Activated CD8-positive, alpha-beta memory T cell treated with anti-CD3 and anti-CD28 coated beads for 48 hours (primary cell): Measurements from ENCODE around the gene GABPB2.
A peak's percentile ranks its signal among the peaks of the same experiment; 100 is the strongest.
"Not testable (repeated sequence)": the region's sequence is repeated elsewhere in the genome, so short reads cannot be mapped to it uniquely, and the experiment has no call there.

ENCODE experiments used
- DNase-seq, 3 experiments: peaks; one replicate each; pipeline ENCODE4 v3.0.0-alpha.2; 2020; ENCODE audit warnings: low read depth in 2 of 3, low spot score in 2 of 3

GABPB2 gene

GRCh38 chr1:151060007-151060656 is 10.4 kb upstream of the GABPB2 start, which contains the start of gene MLLT11:
Gene MLLT11 (plus strand): TSS chr1:151060397. CDS start chr1:151067225, 6,828 bp downstream.
- no peak for DNase-seq

GRCh38 chr1:151060657-151061421 is 9.7 kb upstream of the GABPB2 start:
- DNase-seq: no peak

DNA sequence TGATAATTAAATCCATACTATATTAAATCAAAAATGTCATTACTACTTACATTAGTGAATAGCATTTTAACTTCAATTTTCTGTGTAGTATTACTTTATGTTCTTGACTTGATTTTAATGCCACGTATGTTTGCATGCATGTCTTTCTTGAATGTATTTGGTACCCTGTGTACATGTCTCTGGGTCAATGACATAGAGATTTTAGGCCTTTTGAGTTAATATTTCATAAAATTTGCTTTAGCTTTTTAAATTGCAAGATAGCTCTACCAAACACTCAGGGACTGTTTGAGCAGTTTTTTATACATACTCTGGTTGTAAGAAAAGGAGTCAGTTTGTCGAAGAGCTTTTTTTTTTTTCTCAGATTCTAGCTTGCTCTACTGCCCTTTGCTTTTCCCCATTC is 8.9 kb upstream of the GABPB2 start:
- no peak for DNase-seq

- no peak for DNase-seq
Observed at GRCh38 chr1:151062741-151063371, 7.7 kb upstream of the GABPB2 start.

DNA sequence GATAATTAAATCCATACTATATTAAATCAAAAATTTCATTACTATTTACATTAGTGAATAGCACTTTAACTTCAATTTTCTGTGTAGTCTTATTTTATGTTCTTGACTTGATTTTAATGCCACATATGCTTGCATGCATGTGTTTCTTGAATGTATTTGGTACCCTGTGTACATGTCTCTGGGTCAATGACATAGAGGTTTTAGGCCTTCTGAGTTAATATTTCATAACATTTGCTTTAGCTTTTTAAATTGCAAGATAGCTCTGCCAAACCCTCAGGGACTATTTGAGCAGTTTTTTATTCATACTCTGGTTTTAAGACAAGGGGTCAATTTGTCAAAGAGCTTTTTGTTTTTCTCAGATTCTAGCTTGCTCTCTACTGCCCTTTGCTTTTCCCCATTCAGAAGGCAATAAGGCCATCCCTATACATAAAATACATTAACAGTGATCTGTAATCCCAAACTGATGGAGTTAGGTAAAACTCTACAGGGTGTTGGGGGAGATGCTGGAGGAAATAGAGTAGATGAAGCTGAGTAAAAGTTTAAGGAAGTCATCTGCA is 5.4 kb upstream of the GABPB2 start:
- DNase-seq: no peak

DNA sequence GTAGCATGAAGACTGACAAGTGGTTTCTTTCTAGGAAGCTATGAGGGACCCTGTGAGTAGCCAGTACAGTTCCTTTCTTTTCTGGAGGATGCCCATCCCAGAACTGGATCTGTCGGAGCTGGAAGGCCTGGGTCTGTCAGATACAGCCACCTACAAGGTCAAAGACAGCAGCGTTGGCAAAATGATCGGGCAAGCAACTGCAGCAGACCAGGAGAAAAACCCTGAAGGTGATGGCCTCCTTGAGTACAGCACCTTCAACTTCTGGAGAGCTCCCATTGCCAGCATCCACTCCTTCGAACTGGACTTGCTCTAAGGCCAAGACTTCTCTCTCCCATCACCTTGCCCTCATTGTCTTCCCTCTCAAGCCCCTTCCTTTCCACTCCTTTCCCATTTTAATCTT is 3.4 kb upstream of the GABPB2 start:
- DNase-seq: no peak

DNA sequence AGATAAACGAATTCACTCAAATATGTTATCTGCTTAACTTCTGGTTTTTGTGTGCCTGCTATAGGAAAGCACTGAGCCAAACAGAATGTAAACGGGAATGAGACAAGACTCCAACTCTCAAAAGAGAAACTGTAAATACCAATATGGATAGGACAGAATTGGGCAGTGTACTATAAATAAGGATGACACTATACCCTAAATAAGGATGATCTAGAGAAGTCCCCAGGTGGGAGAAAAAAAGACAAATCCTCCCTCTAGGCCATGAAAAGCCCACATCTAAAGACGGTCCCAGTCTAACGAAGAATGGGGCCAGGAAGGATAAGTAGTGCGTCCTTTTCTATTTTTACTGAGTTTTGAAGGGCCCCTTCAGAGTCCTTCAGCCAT is 1.5 kb upstream of the GABPB2 start:
- no peak for DNase-seq

GRCh38 chr1:151072224-151072623 is 1.7 kb downstream of the GABPB2 start:
- DNase-seq: no peak

DNA sequence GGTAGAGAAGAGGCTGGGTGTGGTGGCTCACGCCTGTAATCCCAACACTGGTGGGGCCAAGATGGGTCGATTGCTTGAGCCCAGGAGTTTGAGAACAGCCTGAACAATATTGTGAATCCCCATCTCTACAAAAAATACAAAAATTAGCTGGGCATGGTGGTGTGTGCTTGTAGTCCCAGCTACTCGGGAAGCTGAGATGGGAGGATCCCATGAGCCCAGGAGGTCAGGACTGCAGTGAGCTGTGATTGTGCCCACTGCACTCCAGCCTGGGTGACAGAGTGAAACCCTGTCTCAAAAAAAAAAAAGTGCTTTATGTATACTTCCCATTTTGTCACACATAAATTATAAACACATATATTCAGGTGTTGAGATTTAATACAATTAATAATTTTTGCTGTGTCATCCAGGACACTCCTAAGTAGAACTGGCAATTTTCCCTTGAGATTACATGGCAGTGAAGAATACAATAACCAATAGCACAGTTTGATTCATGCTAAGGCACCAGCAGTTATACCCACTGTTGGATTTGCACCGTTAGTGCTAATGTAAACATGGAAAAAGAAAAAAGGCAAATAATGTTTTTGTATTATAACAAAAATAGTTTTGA is 15.5 kb downstream of the GABPB2 start:
- no peak for DNase-seq

DNA sequence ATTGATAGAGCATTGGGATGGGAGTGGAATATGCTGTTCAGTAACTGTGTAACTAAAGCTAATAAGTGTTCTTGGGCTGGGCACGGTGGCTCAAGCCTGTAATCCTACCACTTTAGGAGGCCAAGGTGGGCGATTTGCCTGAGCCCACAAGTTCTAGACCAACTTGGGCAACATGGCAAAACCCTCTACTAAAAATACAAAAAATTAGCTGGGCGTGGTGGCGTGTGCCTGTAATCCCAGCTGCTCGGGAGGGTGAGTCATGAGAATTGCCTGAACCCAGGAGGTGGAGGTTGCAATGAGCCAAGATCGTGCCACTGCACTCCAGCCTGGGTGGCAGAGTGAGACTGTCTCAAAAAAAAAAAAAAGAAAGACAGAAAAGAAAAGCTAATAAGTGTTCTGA is 26.9 kb downstream of the GABPB2 start:
- not testable (repeated sequence) for DNase-seq

DNA sequence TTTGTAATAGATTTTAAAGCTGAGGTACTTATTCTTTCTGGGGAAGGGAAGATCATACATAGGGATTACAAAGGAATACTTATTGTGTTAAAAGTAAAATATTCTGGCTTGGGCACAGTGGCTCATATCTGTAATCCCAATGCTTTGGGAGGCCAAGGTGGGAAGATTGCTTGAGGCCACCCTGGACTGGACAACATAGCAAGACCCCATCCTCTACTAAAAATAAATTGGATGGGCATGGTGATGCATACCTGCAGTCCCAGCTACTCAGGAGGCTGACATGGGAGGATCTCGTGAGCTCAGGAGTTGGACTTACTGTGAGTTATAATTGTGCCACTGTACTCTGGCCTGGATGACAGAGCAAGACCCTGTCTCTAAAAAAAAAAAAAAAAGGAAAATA is 27.6 kb downstream of the GABPB2 start:
- DNase-seq: no peak

DNA sequence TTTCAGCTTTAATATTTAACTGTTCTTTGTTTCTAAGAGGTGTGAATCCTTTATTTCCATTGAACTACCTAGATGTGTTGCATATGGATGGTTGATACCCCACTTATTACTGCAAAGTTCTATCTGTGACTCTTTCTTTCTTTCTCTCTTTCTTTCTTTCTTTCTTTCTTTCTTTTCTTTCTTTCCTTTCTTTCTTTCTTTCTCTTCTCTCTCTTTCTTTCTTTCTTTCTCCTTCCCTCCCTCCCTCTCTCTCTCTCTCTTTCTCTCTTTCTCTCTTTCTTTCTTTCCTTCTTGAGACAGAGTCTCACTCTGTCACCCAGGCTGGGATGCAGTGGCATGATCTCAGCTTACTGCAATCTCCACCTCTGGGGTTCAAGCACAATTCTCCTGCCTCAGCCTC is 34.1 kb downstream of the GABPB2 start:
- DNase-seq: no peak

DNA sequence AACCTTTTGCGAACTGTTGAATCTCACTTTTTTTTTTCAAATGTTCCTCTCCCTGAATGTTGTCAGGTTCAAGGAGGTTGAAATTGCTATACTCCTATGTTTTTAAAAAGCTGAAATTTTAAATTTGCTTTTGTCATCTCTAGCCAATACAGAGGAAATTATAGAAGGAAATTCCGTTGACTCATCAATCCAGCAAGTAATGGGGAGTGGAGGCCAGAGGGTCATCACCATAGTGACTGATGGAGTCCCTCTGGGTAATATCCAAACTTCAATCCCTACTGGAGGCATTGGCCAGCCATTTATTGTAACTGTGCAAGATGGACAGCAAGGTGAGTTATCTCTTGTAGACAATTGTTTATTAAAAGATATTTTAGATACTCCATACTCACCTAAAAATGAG is 36.3 kb downstream of the GABPB2 start:
- no peak for DNase-seq

DNA sequence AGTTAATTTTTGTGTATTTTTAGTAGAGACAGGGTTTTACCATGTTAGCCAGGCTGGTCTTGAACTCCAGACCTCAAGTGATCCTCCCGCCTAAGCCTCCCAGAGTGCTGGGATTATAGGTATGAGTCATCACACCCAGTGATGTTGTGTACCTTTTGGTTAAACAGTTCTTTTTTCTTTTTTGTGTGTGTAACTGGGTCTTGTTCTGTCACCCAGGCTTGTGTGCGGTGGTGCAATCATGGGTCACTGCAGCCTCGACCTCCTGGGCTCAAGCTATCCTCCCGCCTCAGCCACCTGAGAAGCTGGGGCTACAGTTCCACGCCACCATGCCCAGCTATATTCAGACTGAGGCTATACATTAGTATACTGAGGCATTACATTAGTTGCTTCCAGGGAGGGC is 37.8 kb downstream of the GABPB2 start:
- no peak for DNase-seq

- DNase-seq: no peak
Observed at GRCh38 chr1:151113877-151114276, 43.3 kb downstream of the GABPB2 start.

DNA sequence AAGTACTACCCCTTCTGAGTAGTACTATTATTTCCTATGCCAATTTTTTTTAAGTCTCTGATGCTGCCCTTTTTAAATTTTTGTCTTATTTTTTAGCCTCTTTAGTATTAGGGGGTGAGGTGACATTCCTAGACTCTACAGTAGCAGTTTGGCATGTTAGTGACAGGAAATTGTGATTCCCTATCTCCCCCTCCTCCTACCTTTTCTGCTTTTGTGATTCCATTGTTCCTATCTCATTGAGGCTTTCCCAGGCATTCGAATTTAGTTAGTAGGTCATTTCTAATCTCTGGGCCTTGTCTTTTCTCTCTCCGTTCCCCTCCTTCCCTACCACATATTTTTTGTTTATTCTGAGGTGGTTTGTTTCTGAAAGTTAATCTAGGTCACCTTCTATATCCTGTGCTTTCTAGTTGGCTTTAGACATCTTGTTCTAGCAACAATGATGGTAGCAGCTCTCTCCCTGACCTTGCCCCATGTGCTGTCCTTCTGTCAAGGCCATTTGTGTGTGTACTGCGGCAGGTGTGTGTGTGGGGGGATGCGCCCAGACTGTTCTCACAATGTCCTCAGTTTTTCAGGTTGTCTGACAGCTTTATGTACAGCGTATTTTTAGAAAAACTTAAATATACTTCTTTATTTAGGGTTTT is 54.3 kb downstream of the GABPB2 start:
- no peak for DNase-seq

- no peak for DNase-seq
Observed at GRCh38 chr1:151128800-151129199, 58.2 kb downstream of the GABPB2 start.

DNA sequence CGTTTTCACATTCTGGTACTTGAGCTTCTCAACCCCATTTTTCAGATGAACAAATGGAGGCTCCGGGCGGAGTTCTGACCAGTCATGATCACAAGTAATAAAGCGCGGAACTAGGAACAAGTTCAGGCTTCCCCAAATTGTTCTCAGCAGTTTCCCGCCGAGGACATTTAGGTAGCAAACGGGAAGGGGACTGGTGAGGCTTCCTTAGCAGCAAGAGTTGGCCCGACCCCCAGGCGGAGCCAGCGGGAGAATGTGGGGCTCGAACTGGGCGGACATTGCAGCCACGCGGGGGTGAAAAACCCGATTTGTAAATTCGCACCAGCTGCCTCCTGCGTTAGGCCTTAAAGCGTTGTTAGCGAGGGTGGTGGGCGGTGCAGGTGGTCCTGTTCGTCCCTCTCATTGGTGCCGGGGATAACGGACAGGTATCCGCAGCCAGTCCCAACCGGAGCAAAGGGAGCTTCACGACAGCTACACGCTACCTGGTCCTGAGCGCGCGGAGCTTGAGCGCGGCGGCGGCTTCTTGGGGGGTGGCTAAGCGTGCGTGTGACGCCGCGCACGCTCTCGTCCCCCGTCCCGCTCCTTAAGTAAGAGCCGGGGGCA is 60.5 kb downstream of the GABPB2 start:
- peak; percentile 56 to 59 (median 58) for DNase-seq

- no peak for DNase-seq
Observed at GRCh38 chr1:151131701-151132334, 61.3 kb downstream of the GABPB2 start.

- no peak for DNase-seq
Observed at GRCh38 chr1:151132335-151133017, 61.9 kb downstream of the GABPB2 start.
